Activated T-helper 2 cell treated with anti-CD3 and anti-CD28 coated beads, Interferon-gamma antibody, Interleukin-2, Interleukin-4, amounts not matched to agents 10 μg/mL and 5 μg/mL and 100 μg/mL, durations not matched to agents 14 hours and 24 hours and 36 hours (primary cell): ENCODE data around the gene SEC11C. TPM values are rescaled to one million over a fixed set of nuclear protein-coding genes. Genes with fewer than 3 reads are reported as not detected.

ENCODE experiments used
- DNase-seq: peaks from one replicate; pipeline ENCODE4 v3.0.0; 2021; ENCODE audit warnings: low spot score
- H3K27ac Mint-ChIP-seq: one replicate; pipeline ENCODE4 v1.8.0; 2021; ENCODE audit warnings: mixed read lengths
- H3K27me3 Mint-ChIP-seq: one replicate; pipeline ENCODE4 v1.8.0; 2021; ENCODE audit warnings: low read depth, mixed read lengths
- H3K36me3 Mint-ChIP-seq: one replicate; pipeline ENCODE4 v1.8.0; 2021; ENCODE audit warnings: low read depth, mixed read lengths
- H3K4me1 Mint-ChIP-seq: one replicate; pipeline ENCODE4 v1.8.0; 2021; ENCODE audit warnings: low read depth, mixed read lengths
- H3K4me3 Mint-ChIP-seq: one replicate; pipeline ENCODE4 v1.8.0; 2021; ENCODE audit warnings: low read depth, mild to moderate bottlenecking, moderate library complexity, mixed read lengths
- H3K9me3 Mint-ChIP-seq: one replicate; pipeline ENCODE4 v1.8.0; 2021; ENCODE audit warnings: mixed read lengths
- intact Hi-C: fragments of 100-400 bp; cut with micrococcal nuclease; formaldehyde crosslinking; loops from one replicate; pipeline ENCODE4 v1.15.1; 2023
- total RNA-seq: library from RNA; stranded (reverse); gene quantifications from 2 replicates; pipeline ENCODE4 v1.2.3, GENCODE V29; 2022

Gene SEC11C
- total RNA-seq, 1 donor from 2014 or later, result 208 TPM

GRCh38 chr18:59150236-59150635, 10.6 kb downstream of the SEC11C start:
- intact Hi-C loops, result no loop called here
- Mint-ChIP-seq H3K4me3 (no peak overlapping the region), H3K4me1 (peaks cover 47% of the 10 kb centered on the region), H3K36me3 (peaks cover 77% of the 10 kb centered on the region), H3K27ac (no peak overlapping the region), H3K9me3 (no peaks in the 10 kb centered on the region), H3K27me3 (no peaks in the 10 kb centered on the region)
- DNase-seq, result no peak

- no peak for DNase-seq
- Mint-ChIP-seq H3K4me1 (peaks cover 13% of the 10 kb centered on the region), H3K9me3 (no peaks in the 10 kb centered on the region), H3K27ac (no peak overlapping the region), H3K27me3 (no peaks in the 10 kb centered on the region), H3K36me3 (peaks cover 77% of the 10 kb centered on the region), H3K4me3 (no peak overlapping the region)
- intact Hi-C loops, result no loop called here
Measured at GRCh38 chr18:59155153-59155552, 15.5 kb downstream of the SEC11C start.

GRCh38 chr18:59156316-59156715, 16.6 kb downstream of the SEC11C start:
- Mint-ChIP-seq H3K9me3 (no peaks in the 10 kb centered on the region), H3K36me3 (peaks cover 73% of the 10 kb centered on the region)
- no peak for DNase-seq

GRCh38 chr18:59159265-59159664, 19.6 kb downstream of the SEC11C start:
- H3K36me3 Mint-ChIP-seq, result peaks cover 46% of the 10 kb centered on the region
- no peaks in the 10 kb centered on the region for H3K9me3 Mint-ChIP-seq
- DNase-seq, result no peak
- no peaks in the 10 kb centered on the region for H3K27me3 Mint-ChIP-seq
- H3K27ac Mint-ChIP-seq, result no peak overlapping the region
- intact Hi-C loops, result no loop called here
- H3K4me3 Mint-ChIP-seq, result no peak overlapping the region
- no peaks in the 10 kb centered on the region for H3K4me1 Mint-ChIP-seq

More at GRCh38 chr18:59156316-59156715, 16.6 kb downstream of the SEC11C start:
- H3K27me3 Mint-ChIP-seq, result no peaks in the 10 kb centered on the region
- H3K4me3 Mint-ChIP-seq, result no peak overlapping the region
- no peak overlapping the region for H3K27ac Mint-ChIP-seq
- peaks cover 3% of the 10 kb centered on the region for H3K4me1 Mint-ChIP-seq
- intact Hi-C loops, result no loop called here

GRCh38 chr18:59159986-59160385, 20.3 kb downstream of the SEC11C start:
- Mint-ChIP-seq H3K36me3 (peaks cover 40% of the 10 kb centered on the region), H3K9me3 (no peaks in the 10 kb centered on the region), H3K4me3 (no peak overlapping the region), H3K27ac (no peak overlapping the region), H3K4me1 (no peaks in the 10 kb centered on the region), H3K27me3 (no peaks in the 10 kb centered on the region)
- intact Hi-C loops, result no loop called here
- DNase-seq, result no peak

- peaks cover 6% of the 10 kb centered on the region for H3K27me3 Mint-ChIP-seq
- DNase-seq, result no peak
- no peak overlapping the region for H3K27ac Mint-ChIP-seq
- peaks cover 42% of the 10 kb centered on the region for H3K9me3 Mint-ChIP-seq
- H3K4me1 Mint-ChIP-seq, result no peaks in the 10 kb centered on the region
- no peaks in the 10 kb centered on the region for H3K36me3 Mint-ChIP-seq
- intact Hi-C loops, result no loop called here
- H3K4me3 Mint-ChIP-seq, result no peak overlapping the region
Measured at GRCh38 chr18:59172664-59173249, 33.1 kb downstream of the SEC11C start.

GRCh38 chr18:59177485-59177884, 37.8 kb downstream of the SEC11C start:
- intact Hi-C loops, result no loop called here
- Mint-ChIP-seq H3K4me1 (no peaks in the 10 kb centered on the region), H3K27me3 (no peaks in the 10 kb centered on the region), H3K4me3 (no peak overlapping the region), H3K36me3 (no peaks in the 10 kb centered on the region), H3K9me3 (peaks cover 17% of the 10 kb centered on the region), H3K27ac (no peak overlapping the region)
- no peak for DNase-seq

- no peak overlapping the region for H3K4me3 Mint-ChIP-seq
- DNase-seq, result no peak
- no peaks in the 10 kb centered on the region for H3K36me3 Mint-ChIP-seq
- H3K27me3 Mint-ChIP-seq, result peaks cover 2% of the 10 kb centered on the region
- intact Hi-C loops, result no loop called here
- no peak overlapping the region for H3K27ac Mint-ChIP-seq
- H3K9me3 Mint-ChIP-seq, result no peaks in the 10 kb centered on the region
- H3K4me1 Mint-ChIP-seq, result no peaks in the 10 kb centered on the region
Measured at GRCh38 chr18:59180150-59180845, 40.6 kb downstream of the SEC11C start.

GRCh38 chr18:59182673-59183072, 43.0 kb downstream of the SEC11C start:
- Mint-ChIP-seq H3K4me1 (no peaks in the 10 kb centered on the region), H3K4me3 (no peak overlapping the region), H3K36me3 (no peaks in the 10 kb centered on the region), H3K9me3 (no peaks in the 10 kb centered on the region), H3K27ac (no peak overlapping the region), H3K27me3 (peaks cover 5% of the 10 kb centered on the region)
- no peak for DNase-seq
- intact Hi-C loops, result no loop called here

GRCh38 chr18:59189008-59189407, 49.3 kb downstream of the SEC11C start:
- Mint-ChIP-seq H3K27ac (no peak overlapping the region), H3K27me3 (peaks cover 4% of the 10 kb centered on the region), H3K9me3 (no peaks in the 10 kb centered on the region), H3K4me1 (no peaks in the 10 kb centered on the region), H3K4me3 (no peak overlapping the region), H3K36me3 (no peaks in the 10 kb centered on the region)
- intact Hi-C loops, result no loop called here
- no peak for DNase-seq

- H3K9me3 Mint-ChIP-seq, result no peaks in the 10 kb centered on the region
- no peak overlapping the region for H3K27ac Mint-ChIP-seq
- no peak overlapping the region for H3K4me3 Mint-ChIP-seq
- DNase-seq, result no peak
- no peaks in the 10 kb centered on the region for H3K36me3 Mint-ChIP-seq
- no peaks in the 10 kb centered on the region for H3K4me1 Mint-ChIP-seq
- intact Hi-C loops, result no loop called here
- peaks cover 3% of the 10 kb centered on the region for H3K27me3 Mint-ChIP-seq
Measured at GRCh38 chr18:59189746-59190145, 50.1 kb downstream of the SEC11C start.

- H3K27me3 Mint-ChIP-seq, result peaks cover 12% of the 10 kb centered on the region
- no peak for DNase-seq
- H3K4me1 Mint-ChIP-seq, result no peaks in the 10 kb centered on the region
- intact Hi-C loops, result no loop called here
- H3K36me3 Mint-ChIP-seq, result no peaks in the 10 kb centered on the region
- H3K27ac Mint-ChIP-seq, result no peak overlapping the region
- no peaks in the 10 kb centered on the region for H3K9me3 Mint-ChIP-seq
- no peak overlapping the region for H3K4me3 Mint-ChIP-seq
Measured at GRCh38 chr18:59196161-59196725, 56.6 kb downstream of the SEC11C start.

GRCh38 chr18:59197636-59198035, 58.0 kb downstream of the SEC11C start:
- Mint-ChIP-seq H3K27me3 (peaks cover 17% of the 10 kb centered on the region), H3K27ac (no peak overlapping the region), H3K9me3 (no peaks in the 10 kb centered on the region), H3K4me1 (no peaks in the 10 kb centered on the region), H3K36me3 (no peaks in the 10 kb centered on the region), H3K4me3 (no peak overlapping the region)
- DNase-seq, result no peak
- intact Hi-C loops, result no loop called here
